Tibial artery (tissue), 4 donors: Measurements from ENCODE around the gene LMF2.

Experiments used
- DNase-seq, 2 donors: peaks; one replicate each; pipeline ENCODE4 v3.0.0-alpha.2; 2019
- H3K27ac ChIP-seq, 2 donors: fragments of 200-600 bp; sonication (generic) in 1 of 2; 1 replicate in 1 of 2; 2 replicates in 1 of 2; pipeline ENCODE4 v1.5.1; 2018 to 2019; ENCODE audit warnings: mild to moderate bottlenecking in 1 of 2
- H3K27me3 ChIP-seq, 2 donors: fragments of 200-600 bp; sonication (generic) in 1 of 2; one replicate each; pipeline versions ENCODE4 v1.5.1 to v1.6.0; 2016 to 2019
- H3K36me3 ChIP-seq, 3 donors: fragments of 200-600 bp; sonication (generic) in 2 of 3; one replicate each; pipeline ENCODE4 v1.5.1; 2016 to 2019; ENCODE audit warnings: mild to moderate bottlenecking in 2 of 3
- H3K4me1 ChIP-seq, 4 donors: fragments of 200-600 bp; sonication (generic) in 2 of 4; 1 replicate in 3 of 4; 2 replicates in 1 of 4; pipeline ENCODE4 v1.5.1; 2016 to 2019
- H3K4me3 ChIP-seq, 2 donors: fragments of 200-600 bp; sonication (generic) in 1 of 2; 1 replicate in 1 of 2; 2 replicates in 1 of 2; pipeline ENCODE4 v1.5.1; 2018 to 2019; ENCODE audit warnings: mild to moderate bottlenecking in 2 of 2
- H3K9me3 ChIP-seq, 3 donors: fragments of 200-600 bp; sonication (generic) in 1 of 3; one replicate each; pipeline ENCODE4 v1.5.1; 2016 to 2019
- CTCF ChIP-seq, 2 experiments: fragments of 200-600 bp in 1 of 2; fragments of 450-650 bp in 1 of 2; IDR thresholded peaks; one replicate each; pipeline ENCODE4 v1.5.1; 2017 to 2019; ENCODE audit warnings: antibody characterized with exemption in 2 of 2, mild to moderate bottlenecking in 1 of 2, moderate library complexity in 1 of 2
- intact Hi-C: fragments of 100-400 bp; cut with DNase I; formaldehyde crosslinking; loops from one replicate; pipeline ENCODE4 v1.15.0; 2023; ENCODE audit warnings: low total_unique reads

The LMF2 gene

DNA sequence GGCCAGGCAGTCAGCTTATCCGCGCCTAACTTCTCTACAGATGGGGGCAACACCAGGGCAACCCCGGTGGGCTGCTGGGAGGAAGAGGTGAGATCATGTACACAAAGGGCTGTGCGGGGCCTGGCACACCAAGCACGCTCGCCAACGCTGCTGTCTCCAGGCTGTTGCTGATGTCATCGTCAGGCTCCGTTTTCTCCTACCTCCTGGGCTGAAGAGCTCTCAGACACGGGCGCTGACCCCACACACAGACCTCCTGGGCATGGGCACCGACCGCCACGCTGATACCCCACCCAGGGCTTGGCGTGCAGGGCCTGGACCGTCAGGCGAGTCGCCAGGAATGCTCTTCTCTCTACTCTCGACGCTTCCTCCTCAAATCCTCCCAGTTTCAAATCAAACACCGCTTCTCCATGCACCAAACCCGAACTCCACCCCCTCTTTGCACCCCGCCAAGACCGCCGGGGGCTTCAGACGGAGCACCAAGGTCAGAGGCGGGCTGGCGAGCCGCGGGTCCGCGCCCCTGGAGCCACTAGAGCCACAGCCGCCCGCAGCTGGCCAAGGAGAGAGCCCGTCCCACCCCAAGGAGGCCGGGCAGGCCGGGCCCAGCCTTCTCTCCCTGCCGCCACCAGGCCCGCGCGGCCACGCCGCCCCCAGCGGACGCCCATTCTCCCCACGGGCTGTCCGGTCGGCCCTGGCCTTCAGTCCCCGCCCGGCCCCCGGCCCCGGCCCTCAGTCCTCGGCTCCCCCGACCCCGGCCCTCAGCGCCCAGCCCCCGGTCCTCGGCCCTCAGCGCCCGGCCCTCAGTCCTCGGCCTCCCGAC, 33.4 kb downstream of the LMF2 start:
- H3K4me1 ChIP-seq, result peaks cover 5 to 59% (median 47%) of the 10 kb centered on the region in 4 donors
- no peak for DNase-seq
- H3K27me3 ChIP-seq, result peaks cover 0 to 6% of the 10 kb centered on the region in 2 donors
- no peaks in the 10 kb centered on the region for H3K36me3 ChIP-seq
- no peaks in the 10 kb centered on the region for H3K9me3 ChIP-seq
- peak overlapping the region; percentile 76 to 93 for H3K4me3 ChIP-seq
- peak overlapping the region; percentile 64 to 84 for H3K27ac ChIP-seq
- TF ChIP-seq CTCF (IDR thresholded peaks at IDR 0.05), result no peak
- intact Hi-C loops, result no loop called here

DNA sequence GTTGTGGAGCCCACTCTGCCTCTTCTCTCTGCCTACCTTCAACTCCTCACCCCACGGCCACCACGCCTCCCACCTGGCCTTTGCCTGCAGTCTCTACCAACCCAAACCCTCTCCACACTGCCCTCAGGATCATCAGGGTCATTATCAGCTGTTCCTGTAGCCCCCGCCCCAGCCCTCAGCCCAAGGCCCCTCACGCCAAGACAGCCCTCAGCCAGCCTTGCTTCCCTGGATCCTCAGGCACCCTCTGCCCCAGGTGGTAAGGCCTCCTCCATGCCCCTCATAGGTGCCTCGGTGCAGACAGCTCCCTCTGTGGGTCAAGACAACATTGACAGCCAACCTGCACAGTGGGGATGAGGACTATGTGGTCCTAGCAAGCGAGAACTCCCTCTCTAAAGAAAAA, 34.4 kb downstream of the LMF2 start:
- Histone ChIP-seq H3K4me3 (peak overlapping the region; percentile 76 to 93), H3K27me3 (no peaks in the 10 kb centered on the region), H3K4me1 (peaks cover 5 to 68% (median 47%) of the 10 kb centered on the region in 4 donors), H3K9me3 (no peaks in the 10 kb centered on the region), H3K36me3 (peaks cover 0 to 2% (median 0%) of the 10 kb centered on the region in 3 donors), H3K27ac (no peak overlapping the region)
- DNase-seq, result no peak
- no peak for TF ChIP-seq CTCF (IDR thresholded peaks at IDR 0.05)
- intact Hi-C loops, result no loop called here

- Histone ChIP-seq H3K36me3 (peaks cover 7 to 13% (median 8%) of the 10 kb centered on the region in 3 donors), H3K9me3 (no peaks in the 10 kb centered on the region), H3K4me1 (peaks cover 5 to 70% (median 47%) of the 10 kb centered on the region in 4 donors), H3K4me3 (no peak overlapping the region), H3K27me3 (no peaks in the 10 kb centered on the region), H3K27ac (no peak overlapping the region)
- intact Hi-C loops, result no loop called here
- DNase-seq, result no peak
- TF ChIP-seq CTCF (IDR thresholded peaks at IDR 0.05), result no peak
Measured at GRCh38 chr22:50471962-50472361, 35.5 kb downstream of the LMF2 start.

DNA sequence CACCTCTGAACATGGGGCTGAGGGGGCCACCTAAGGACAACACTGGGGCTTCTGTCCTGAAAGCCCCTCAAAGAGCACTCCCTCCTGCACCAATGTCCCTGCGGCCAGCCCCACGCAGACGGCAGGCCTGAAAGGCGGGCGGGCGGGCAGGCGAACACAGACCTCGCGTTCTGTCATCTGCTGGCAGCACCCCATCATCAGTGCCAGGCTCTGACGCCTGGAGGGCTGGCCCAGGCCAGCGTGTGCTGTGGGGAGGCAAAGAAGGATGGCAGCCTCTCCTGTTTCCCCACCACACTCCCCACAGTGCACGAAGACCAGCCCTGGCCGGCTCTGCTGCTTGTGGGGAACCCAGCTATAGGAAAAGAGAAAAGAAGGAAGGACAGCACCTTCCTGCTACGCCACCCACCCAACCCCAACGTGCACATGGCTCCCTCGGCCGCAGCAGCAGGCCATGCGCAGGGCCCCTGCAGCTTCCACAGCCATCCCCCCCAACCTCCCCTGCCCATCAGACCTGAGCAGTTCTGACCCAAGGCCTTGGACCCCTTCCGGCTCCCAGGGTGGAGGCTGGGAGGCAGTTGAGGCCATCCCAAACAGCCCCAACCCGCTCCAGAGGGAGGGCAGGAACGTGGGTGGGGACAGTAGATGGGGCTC, 36.2 kb downstream of the LMF2 start:
- H3K4me3 ChIP-seq, result no peak overlapping the region
- intact Hi-C loops, result no loop called here
- no peak overlapping the region for H3K27ac ChIP-seq
- no peaks in the 10 kb centered on the region for H3K27me3 ChIP-seq
- no peaks in the 10 kb centered on the region for H3K9me3 ChIP-seq
- H3K4me1 ChIP-seq, result peaks cover 5 to 70% (median 47%) of the 10 kb centered on the region in 4 donors
- H3K36me3 ChIP-seq, result peaks cover 13 to 19% (median 15%) of the 10 kb centered on the region in 3 donors
- DNase-seq, result no peak
- no peak for TF ChIP-seq CTCF (IDR thresholded peaks at IDR 0.05)

DNA sequence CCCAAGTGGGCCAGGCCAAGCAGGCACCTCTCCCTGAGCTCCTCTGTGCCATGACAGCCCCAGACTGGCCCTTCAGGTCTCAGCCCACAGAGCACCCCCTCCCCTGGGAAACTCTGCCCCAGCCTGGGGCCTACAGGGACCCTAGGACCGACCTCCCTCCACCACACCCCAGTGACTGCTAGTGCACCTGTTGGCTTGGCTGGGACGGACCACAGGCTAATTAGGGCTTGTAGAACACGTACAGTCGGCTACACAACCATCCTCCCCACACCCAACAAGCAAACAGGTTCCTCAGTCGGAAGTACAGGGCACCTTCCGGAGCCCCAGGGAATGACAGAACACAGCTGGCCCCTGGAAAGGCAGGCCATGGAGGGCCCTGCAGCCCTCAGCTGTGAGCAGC, 37.0 kb downstream of the LMF2 start:
- intact Hi-C loops, result no loop called here
- Histone ChIP-seq H3K27me3 (no peaks in the 10 kb centered on the region), H3K4me3 (no peak overlapping the region), H3K27ac (no peak overlapping the region), H3K36me3 (peaks cover 22 to 28% (median 23%) of the 10 kb centered on the region in 3 donors), H3K9me3 (no peaks in the 10 kb centered on the region), H3K4me1 (peaks cover 5 to 66% (median 46%) of the 10 kb centered on the region in 4 donors)
- no peak for TF ChIP-seq CTCF (IDR thresholded peaks at IDR 0.05)
- DNase-seq, result no peak
